Activated CD8-positive, alpha-beta T cell treated with anti-CD3 and anti-CD28 coated beads for 36 hours (primary cell): ENCODE measurements around the gene ASB6. TPM values are rescaled to one million over a fixed set of nuclear protein-coding genes. Genes with fewer than 3 reads are reported as not detected.

Source experiments
- ATAC-seq: fragments of 200-7000 bp; cut with Tn5 transposase; one replicate; pipeline ENCODE4 v1.10.0; 2021; ENCODE audit warnings: mild to moderate bottlenecking, moderate library complexity
- CTCF ChIA-PET: fragments of 350-600 bp; sonication (Branson Sonifier 250); formaldehyde crosslinking; loops from one replicate; lab custom pipeline; 2021; ENCODE audit warnings: antibody characterized with exemption; lab: Charles Lee
- POLR2A ChIA-PET: fragments of 350-600 bp; sonication (Branson Sonifier 250); formaldehyde crosslinking; loops from one replicate; lab custom pipeline; 2021; ENCODE audit warnings: antibody characterized with exemption; lab: Charles Lee
- DNase-seq: peaks from one replicate; pipeline ENCODE4 v3.0.0-alpha.2; 2020
- H3K27ac Mint-ChIP-seq: one replicate; pipeline ENCODE4 v1.8.0; 2021; ENCODE audit warnings: mild to moderate bottlenecking, mixed read lengths
- H3K27me3 Mint-ChIP-seq: one replicate; pipeline ENCODE4 v1.8.0; 2021; ENCODE audit warnings: mixed read lengths
- H3K36me3 Mint-ChIP-seq: one replicate; pipeline ENCODE4 v1.8.0; 2021; ENCODE audit warnings: low read depth, mixed read lengths
- H3K4me1 Mint-ChIP-seq: one replicate; pipeline ENCODE4 v1.8.0; 2021; ENCODE audit warnings: low read depth, mixed read lengths
- H3K4me3 Mint-ChIP-seq: one replicate; pipeline ENCODE4 v1.8.0; 2021; ENCODE audit warnings: mild to moderate bottlenecking, moderate library complexity, mixed read lengths
- H3K9me3 Mint-ChIP-seq: one replicate; pipeline ENCODE4 v1.8.0; 2021; ENCODE audit warnings: mixed read lengths
- CTCF ChIP-seq: fragments of 200-600 bp; IDR thresholded peaks from one replicate; pipeline ENCODE4 v1.8.0; 2022; ENCODE audit warnings: antibody characterized with exemption, mild to moderate bottlenecking
- intact Hi-C: fragments of 100-400 bp; cut with micrococcal nuclease; formaldehyde crosslinking; loops from one replicate; pipeline ENCODE4 v1.10.0; 2022
- total RNA-seq, 2 experiments: library from RNA; stranded (reverse); gene quantifications; one replicate each; pipeline ENCODE4 v1.2.3, GENCODE V29; 2021

ASB6 gene
- total RNA-seq, 2 experiments from 2014 or later: 16.6 TPM

GRCh38 chr9:129685933-129686259, 43.9 kb upstream of the ASB6 start:
- ATAC-seq: no peak
- ChIA-PET CTCF (no interaction called here), POLR2A (no interaction called here)
- Mint-ChIP-seq H3K9me3 (no peaks in the 10 kb centered on the region), H3K36me3 (no peaks in the 10 kb centered on the region), H3K4me1 (no peaks in the 10 kb centered on the region), H3K27me3 (peaks cover under 1% of the 10 kb centered on the region), H3K27ac (no peak overlapping the region), H3K4me3 (no peak overlapping the region)
- no peak for DNase-seq
- no peak for TF ChIP-seq CTCF
- intact Hi-C loops: no loop called here

GRCh38 chr9:129685220-129685932, 43.4 kb upstream of the ASB6 start:
- intact Hi-C loops: no loop called here
- no peak overlapping the region for H3K27ac Mint-ChIP-seq
- no peak overlapping the region for H3K4me3 Mint-ChIP-seq
- POLR2A ChIA-PET: no interaction called here
- peaks cover 2% of the 10 kb centered on the region for H3K27me3 Mint-ChIP-seq
- DNase-seq (no peak), ATAC-seq (no peak)
- no peaks in the 10 kb centered on the region for H3K4me1 Mint-ChIP-seq
- no peaks in the 10 kb centered on the region for H3K36me3 Mint-ChIP-seq
- CTCF ChIA-PET: no interaction called here
- TF ChIP-seq CTCF: no peak
- H3K9me3 Mint-ChIP-seq: no peaks in the 10 kb centered on the region

GRCh38 chr9:129682381-129682780, 40.4 kb upstream of the ASB6 start:
- POLR2A ChIA-PET: no interaction called here
- Mint-ChIP-seq H3K27me3 (peaks cover 9% of the 10 kb centered on the region), H3K27ac (no peak overlapping the region), H3K36me3 (no peaks in the 10 kb centered on the region), H3K9me3 (no peaks in the 10 kb centered on the region), H3K4me1 (no peaks in the 10 kb centered on the region), H3K4me3 (no peak overlapping the region)
- intact Hi-C loops: no loop called here
- CTCF ChIA-PET: interaction anchor here (1.1 kb wide), 1 partner anchor 14 kb away, joined by 3 read pairs; no protein-coding TSS in a partner anchor
- ATAC-seq (no peak), DNase-seq (no peak)
- TF ChIP-seq CTCF: no peak

GRCh38 chr9:129681924-129682323, 40.0 kb upstream of the ASB6 start:
- ATAC-seq (no peak), DNase-seq (no peak)
- POLR2A ChIA-PET: no interaction called here
- H3K4me1 Mint-ChIP-seq: no peaks in the 10 kb centered on the region
- H3K4me3 Mint-ChIP-seq: no peak overlapping the region
- intact Hi-C loops: no loop called here
- H3K9me3 Mint-ChIP-seq: no peaks in the 10 kb centered on the region
- no peak for TF ChIP-seq CTCF
- H3K27ac Mint-ChIP-seq: no peak overlapping the region
- H3K27me3 Mint-ChIP-seq: peaks cover 12% of the 10 kb centered on the region
- H3K36me3 Mint-ChIP-seq: no peaks in the 10 kb centered on the region
- CTCF ChIA-PET: no interaction called here

- ATAC-seq (no peak), DNase-seq (no peak)
- Mint-ChIP-seq H3K4me3 (no peak overlapping the region), H3K9me3 (no peaks in the 10 kb centered on the region), H3K27ac (no peak overlapping the region), H3K36me3 (no peaks in the 10 kb centered on the region), H3K27me3 (peaks cover 16% of the 10 kb centered on the region), H3K4me1 (no peaks in the 10 kb centered on the region)
- intact Hi-C loops: no loop called here
- no peak for TF ChIP-seq CTCF
- ChIA-PET CTCF (no interaction called here), POLR2A (no interaction called here)
Measured at GRCh38 chr9:129679537-129679936, 37.6 kb upstream of the ASB6 start.
